BLaER1 treated with 17β-estradiol and CSF1 and Interleukin-3, amounts not matched to agents 10 nM and 100 nM (cell line): ENCODE measurements around the gene BRIX1.

Experiments used
- H3K27ac ChIP-seq, 11 experiments: shearing (Covaris generic); formaldehyde crosslinking; 2 replicates each; pipeline ENCODE4 v1.8.1; 2022
- H3K27me3 ChIP-seq, 11 experiments: shearing (Covaris generic); formaldehyde crosslinking; 2 replicates each; pipeline ENCODE4 v1.8.1; 2022
- H3K36me3 ChIP-seq, 11 experiments: shearing (Covaris generic); formaldehyde crosslinking; 2 replicates each; pipeline ENCODE4 v1.8.1; 2022
- H3K4me1 ChIP-seq, 10 experiments: shearing (Covaris generic); formaldehyde crosslinking; 2 replicates each; pipeline ENCODE4 v1.8.1; 2022
- H3K4me2 ChIP-seq, 11 experiments: shearing (Covaris generic); formaldehyde crosslinking; 2 replicates each; pipeline ENCODE4 v1.8.1; 2022
- H3K4me3 ChIP-seq, 10 experiments: shearing (Covaris generic); formaldehyde crosslinking; 2 replicates each; pipeline ENCODE4 v1.8.1; 2022
- H3K9ac ChIP-seq, 11 experiments: shearing (Covaris generic); formaldehyde crosslinking; 2 replicates each; pipeline ENCODE4 v1.8.1; 2022
- H3K9me3 ChIP-seq, 11 experiments: shearing (Covaris generic); formaldehyde crosslinking; replicated peaks in 1 of 11; 2 replicates each; pipeline ENCODE4 v1.8.1; 2022
- H4K20me1 ChIP-seq, 11 experiments: shearing (Covaris generic); formaldehyde crosslinking; 2 replicates each; pipeline ENCODE4 v1.8.1; 2022
- Cebpa-rat ChIP-seq, 11 experiments: shearing (Covaris generic); IDR thresholded peaks; 2 replicates each; pipeline ENCODE4 v1.8.1; 2022

The BRIX1 gene

GRCh38 chr5:34889394-34889793 lies 26.1 kb upstream of the BRIX1 start:
- Histone ChIP-seq H3K36me3 (no peaks in the 10 kb centered on the region), H3K4me1 (peaks cover 0 to 16% (median 9%) of the 10 kb centered on the region in 10 experiments; a peak in 13 of 20 replicates), H3K9me3 (no peaks in the 10 kb centered on the region), H3K27me3 (no peaks in the 10 kb centered on the region), H3K4me2 (no peak overlapping the region), H4K20me1 (no peaks in the 10 kb centered on the region), H3K27ac (no peak overlapping the region), H3K4me3 (no peak overlapping the region), H3K9ac (no peak overlapping the region)
- TF ChIP-seq Cebpa-rat (IDR thresholded peaks at IDR 0.05), result no peak

GRCh38 chr5:34891981-34892380 lies 23.5 kb upstream of the BRIX1 start:
- no peaks in the 10 kb centered on the region for H4K20me1 ChIP-seq
- peaks cover 0 to 10% (median 0%) of the 10 kb centered on the region in 11 experiments; a peak in 1 of 22 replicates for H3K36me3 ChIP-seq
- no peak overlapping the region for H3K4me3 ChIP-seq
- H3K27ac ChIP-seq, result no peak overlapping the region
- H3K27me3 ChIP-seq, result no peaks in the 10 kb centered on the region
- no peak for TF ChIP-seq Cebpa-rat (IDR thresholded peaks at IDR 0.05)
- H3K4me2 ChIP-seq, result no peak overlapping the region
- no peaks in the 10 kb centered on the region for H3K9me3 ChIP-seq
- H3K9ac ChIP-seq, result no peak overlapping the region
- peaks cover 0 to 21% (median 9%) of the 10 kb centered on the region in 10 experiments; a peak in 13 of 20 replicates for H3K4me1 ChIP-seq

GRCh38 chr5:34892414-34892813 lies 23.1 kb upstream of the BRIX1 start:
- Histone ChIP-seq H3K9me3 (no peaks in the 10 kb centered on the region), H3K27ac (no peak overlapping the region), H3K9ac (no peak overlapping the region), H4K20me1 (no peaks in the 10 kb centered on the region), H3K4me3 (no peak overlapping the region), H3K4me1 (peaks cover 0 to 21% (median 9%) of the 10 kb centered on the region in 10 experiments; a peak in 13 of 20 replicates), H3K4me2 (no peak overlapping the region), H3K36me3 (peaks cover 0 to 10% (median 0%) of the 10 kb centered on the region in 11 experiments; a peak in 1 of 22 replicates), H3K27me3 (no peaks in the 10 kb centered on the region)
- TF ChIP-seq Cebpa-rat (IDR thresholded peaks at IDR 0.05), result no peak

- TF ChIP-seq Cebpa-rat (IDR thresholded peaks at IDR 0.05), result no peak
- no peak overlapping the region for H3K4me3 ChIP-seq
- no peaks in the 10 kb centered on the region for H4K20me1 ChIP-seq
Measured at GRCh38 chr5:34894716-34895115, 20.8 kb upstream of the BRIX1 start.

GRCh38 chr5:34895641-34896419 lies 19.7 kb upstream of the BRIX1 start:
- H4K20me1 ChIP-seq, result no peaks in the 10 kb centered on the region
- H3K4me2 ChIP-seq, result no peak overlapping the region
- H3K27me3 ChIP-seq, result no peaks in the 10 kb centered on the region
- H3K4me1 ChIP-seq, result peaks cover 0 to 21% (median 9%) of the 10 kb centered on the region in 10 experiments; a peak in 13 of 20 replicates
- no peak overlapping the region for H3K27ac ChIP-seq
- H3K4me3 ChIP-seq, result no peak overlapping the region
- no peak for TF ChIP-seq Cebpa-rat (IDR thresholded peaks at IDR 0.05)
- peaks cover 0 to 10% (median 0%) of the 10 kb centered on the region in 11 experiments; a peak in 1 of 22 replicates for H3K36me3 ChIP-seq
- H3K9ac ChIP-seq, result no peak overlapping the region
- no peaks in the 10 kb centered on the region for H3K9me3 ChIP-seq

More at GRCh38 chr5:34894716-34895115, 20.8 kb upstream of the BRIX1 start:
- no peaks in the 10 kb centered on the region for H3K27me3 ChIP-seq
- no peak overlapping the region for H3K27ac ChIP-seq
- H3K4me1 ChIP-seq, result peaks cover 0 to 21% (median 9%) of the 10 kb centered on the region in 10 experiments; a peak in 13 of 20 replicates
- peaks cover 0 to 10% (median 0%) of the 10 kb centered on the region in 11 experiments; a peak in 1 of 22 replicates for H3K36me3 ChIP-seq
- no peak overlapping the region for H3K9ac ChIP-seq
- no peaks in the 10 kb centered on the region for H3K9me3 ChIP-seq
- 0 out of 22 replicates have a peak overlapping the region, but pooled peaks of 2 of the 11 experiments have one; percentile 69 to 74 for H3K4me2 ChIP-seq

GRCh38 chr5:34897646-34898045 lies 17.9 kb upstream of the BRIX1 start:
- no peaks in the 10 kb centered on the region for H3K9me3 ChIP-seq
- H4K20me1 ChIP-seq, result no peaks in the 10 kb centered on the region
- peaks cover 0 to 21% (median 9%) of the 10 kb centered on the region in 10 experiments; a peak in 13 of 20 replicates for H3K4me1 ChIP-seq
- no peak overlapping the region for H3K9ac ChIP-seq
- TF ChIP-seq Cebpa-rat (IDR thresholded peaks at IDR 0.05), result no peak
- H3K4me2 ChIP-seq, result no peak overlapping the region
- no peak overlapping the region for H3K4me3 ChIP-seq
- H3K27me3 ChIP-seq, result no peaks in the 10 kb centered on the region
- peaks cover 0 to 23% (median 5%) of the 10 kb centered on the region in 11 experiments; a peak in 9 of 22 replicates for H3K36me3 ChIP-seq
- H3K27ac ChIP-seq, result no peak overlapping the region

GRCh38 chr5:34898258-34898895 lies 17.1 kb upstream of the BRIX1 start:
- no peak overlapping the region for H3K27ac ChIP-seq
- peaks cover 0 to 16% (median 6%) of the 10 kb centered on the region in 10 experiments; a peak in 13 of 20 replicates for H3K4me1 ChIP-seq
- no peak overlapping the region for H3K4me2 ChIP-seq

GRCh38 chr5:34899066-34899465 lies 16.4 kb upstream of the BRIX1 start:
- H3K27ac ChIP-seq, result no peak overlapping the region
- peaks cover 0 to 35% (median 6%) of the 10 kb centered on the region in 11 experiments; a peak in 12 of 22 replicates for H3K36me3 ChIP-seq
- H3K9me3 ChIP-seq, result no peaks in the 10 kb centered on the region
- TF ChIP-seq Cebpa-rat (IDR thresholded peaks at IDR 0.05), result no peak
- no peak overlapping the region for H3K4me2 ChIP-seq
- H3K9ac ChIP-seq, result no peak overlapping the region
- H3K27me3 ChIP-seq, result no peaks in the 10 kb centered on the region
- no peaks in the 10 kb centered on the region; a peak in 1 of 22 replicates for H4K20me1 ChIP-seq
- no peak overlapping the region for H3K4me3 ChIP-seq
- peaks cover 0 to 9% (median 0%) of the 10 kb centered on the region in 10 experiments; a peak in 8 of 20 replicates for H3K4me1 ChIP-seq

More at GRCh38 chr5:34898258-34898895, 17.1 kb upstream of the BRIX1 start:
- Histone ChIP-seq H3K9ac (no peak overlapping the region), H3K36me3 (peaks cover 0 to 29% (median 6%) of the 10 kb centered on the region in 11 experiments; a peak in 9 of 22 replicates), H3K27me3 (no peaks in the 10 kb centered on the region), H3K9me3 (no peaks in the 10 kb centered on the region), H3K4me3 (no peak overlapping the region), H4K20me1 (no peaks in the 10 kb centered on the region)
- TF ChIP-seq Cebpa-rat (IDR thresholded peaks at IDR 0.05), result no peak

- TF ChIP-seq Cebpa-rat (IDR thresholded peaks at IDR 0.05), result no peak
- no peaks in the 10 kb centered on the region for H3K27me3 ChIP-seq
Measured at GRCh38 chr5:34900652-34901051, 14.9 kb upstream of the BRIX1 start.

More at GRCh38 chr5:34900652-34901051, 14.9 kb upstream of the BRIX1 start:
- H4K20me1 ChIP-seq, result no peaks in the 10 kb centered on the region; a peak in 1 of 22 replicates
- no peak overlapping the region for H3K27ac ChIP-seq
- peaks cover 0 to 51% (median 9%) of the 10 kb centered on the region in 11 experiments; a peak in 14 of 22 replicates for H3K36me3 ChIP-seq
- H3K4me3 ChIP-seq, result no peak overlapping the region
- H3K4me1 ChIP-seq, result peaks cover 0 to 7% (median 0%) of the 10 kb centered on the region in 10 experiments; a peak in 2 of 20 replicates
- no peaks in the 10 kb centered on the region for H3K9me3 ChIP-seq
- H3K4me2 ChIP-seq, result no peak overlapping the region
- H3K9ac ChIP-seq, result 0 out of 22 replicates have a peak overlapping the region, but pooled peaks of 1 of the 11 experiments have one; percentile 31
